T-helper 1 cell treated with Interleukin-12 subunit alpha and Interleukin-12 subunit beta and Interleukin-4 antibody, amounts not matched to agents 30 μg/mL and 1 μg/mL, for 36 hours (primary cell): ENCODE data around the gene ARHGDIB.

Source experiments
- H3K27ac Mint-ChIP-seq: one replicate; pipeline ENCODE4 v1.8.0; 2021; ENCODE audit warnings: mild to moderate bottlenecking, mixed read lengths
- H3K27me3 Mint-ChIP-seq: one replicate; pipeline ENCODE4 v1.8.0; 2021; ENCODE audit warnings: low read depth, mixed read lengths
- H3K36me3 Mint-ChIP-seq: one replicate; pipeline ENCODE4 v1.8.0; 2021; ENCODE audit warnings: low read depth, mixed read lengths
- H3K4me1 Mint-ChIP-seq: one replicate; pipeline ENCODE4 v1.8.0; 2021; ENCODE audit warnings: low read depth, mixed read lengths
- H3K4me3 Mint-ChIP-seq: one replicate; pipeline ENCODE4 v1.8.0; 2021; ENCODE audit warnings: mild to moderate bottlenecking, moderate library complexity, mixed read lengths
- H3K9me3 Mint-ChIP-seq: one replicate; pipeline ENCODE4 v1.8.0; 2021; ENCODE audit warnings: mixed read lengths

Gene ARHGDIB

DNA sequence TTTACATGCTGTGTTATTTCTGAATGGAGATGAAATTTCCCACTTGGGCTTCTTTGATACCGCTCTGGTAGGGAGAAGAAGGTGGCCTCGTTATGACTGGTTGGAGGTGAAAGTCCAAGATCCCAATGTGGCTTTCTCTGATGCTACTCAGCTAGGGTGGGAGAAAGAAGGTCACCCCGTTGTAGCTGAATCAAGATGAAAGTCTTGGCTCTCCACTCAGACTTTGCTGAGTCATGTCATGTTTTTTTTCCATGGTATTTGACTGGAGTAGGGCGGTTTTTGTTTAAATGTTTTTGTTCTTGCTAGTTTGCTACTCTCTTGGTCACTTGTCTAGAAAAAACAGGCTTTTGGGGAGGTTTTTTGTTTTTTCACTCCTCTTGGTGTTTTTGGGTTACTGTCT lies 9.1 kb upstream of the ARHGDIB start:
- peaks cover 4% of the 10 kb centered on the region for H3K4me1 Mint-ChIP-seq
- H3K9me3 Mint-ChIP-seq, result no peaks in the 10 kb centered on the region
- H3K36me3 Mint-ChIP-seq, result no peaks in the 10 kb centered on the region
- no peak overlapping the region for H3K27ac Mint-ChIP-seq
- no peak overlapping the region for H3K4me3 Mint-ChIP-seq
- peaks cover 3% of the 10 kb centered on the region for H3K27me3 Mint-ChIP-seq

DNA sequence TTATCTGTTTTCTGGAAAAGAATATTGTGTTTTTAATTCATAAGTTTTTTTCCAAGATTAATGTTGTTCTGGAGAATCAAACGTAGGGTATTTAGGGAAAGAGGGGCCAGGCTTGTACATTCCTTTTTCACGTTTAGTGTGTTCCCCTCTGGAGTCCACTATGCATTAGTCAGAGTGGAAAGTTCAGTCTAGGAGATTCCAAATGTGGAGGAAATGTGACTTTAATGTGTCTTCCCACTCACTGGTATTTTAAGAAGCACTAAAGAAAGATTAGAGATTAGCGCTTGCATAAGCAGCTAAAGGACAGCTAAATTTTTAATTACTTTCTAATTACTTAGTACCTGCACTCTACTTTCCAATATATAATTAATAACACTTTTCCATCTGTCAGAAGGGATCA lies 7.1 kb upstream of the ARHGDIB start:
- H3K4me1 Mint-ChIP-seq, result peaks cover 15% of the 10 kb centered on the region
- no peaks in the 10 kb centered on the region for H3K9me3 Mint-ChIP-seq
- H3K27ac Mint-ChIP-seq, result no peak overlapping the region
- H3K36me3 Mint-ChIP-seq, result peaks cover 1% of the 10 kb centered on the region
- H3K4me3 Mint-ChIP-seq, result no peak overlapping the region
- H3K27me3 Mint-ChIP-seq, result peaks cover 3% of the 10 kb centered on the region

DNA sequence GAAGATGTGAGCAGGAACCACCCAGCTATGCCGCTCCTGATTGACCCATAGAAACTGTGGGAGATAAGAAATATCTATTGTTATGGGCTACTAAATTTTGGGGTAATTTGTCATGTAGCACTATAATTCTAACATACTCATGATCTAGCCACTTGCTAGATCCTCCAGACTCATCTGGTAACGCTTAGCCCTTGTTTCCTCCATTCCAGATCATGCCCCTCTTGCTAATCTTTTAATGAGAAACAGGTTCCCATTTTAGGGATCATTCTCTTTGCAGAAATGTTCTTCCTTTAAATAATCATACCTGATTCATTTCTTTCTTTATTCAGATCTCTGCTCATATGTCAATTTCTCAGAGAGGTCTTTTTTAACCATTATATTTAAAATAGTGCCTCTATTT lies 3.8 kb upstream of the ARHGDIB start:
- H3K27me3 Mint-ChIP-seq, result peaks cover 3% of the 10 kb centered on the region

DNA sequence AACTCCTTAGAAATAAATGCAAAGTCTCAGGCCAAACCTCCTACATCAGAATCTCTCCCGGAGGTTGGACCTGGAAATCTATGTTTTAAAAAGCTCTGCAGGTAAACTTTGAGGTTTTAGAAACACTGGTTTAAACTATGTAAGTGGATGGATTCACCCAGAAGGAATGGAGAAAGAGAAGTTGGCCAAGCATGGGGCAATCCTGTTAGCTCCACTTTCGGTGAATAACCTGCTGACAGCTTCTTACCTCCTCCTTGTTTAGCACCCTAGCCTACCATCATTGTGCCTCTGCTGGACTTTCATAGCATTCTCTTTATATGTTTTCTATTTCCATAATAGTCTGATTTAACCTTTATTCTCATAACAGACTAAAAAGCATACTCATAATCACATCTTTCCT lies 3.0 kb upstream of the ARHGDIB start:
- H3K4me1 Mint-ChIP-seq, result peaks cover 27% of the 10 kb centered on the region
- H3K4me3 Mint-ChIP-seq, result no peak overlapping the region
- H3K36me3 Mint-ChIP-seq, result peaks cover 19% of the 10 kb centered on the region
- peak overlapping the region; percentile 73 for H3K27ac Mint-ChIP-seq
- peaks cover 3% of the 10 kb centered on the region for H3K27me3 Mint-ChIP-seq
- H3K9me3 Mint-ChIP-seq, result no peaks in the 10 kb centered on the region

More for the DNA sequence above, 3.8 kb upstream of the ARHGDIB start:
- H3K27ac Mint-ChIP-seq, result no peak overlapping the region
- peaks cover 11% of the 10 kb centered on the region for H3K36me3 Mint-ChIP-seq
- H3K4me3 Mint-ChIP-seq, result no peak overlapping the region
- peaks cover 24% of the 10 kb centered on the region for H3K4me1 Mint-ChIP-seq
- no peaks in the 10 kb centered on the region for H3K9me3 Mint-ChIP-seq

DNA sequence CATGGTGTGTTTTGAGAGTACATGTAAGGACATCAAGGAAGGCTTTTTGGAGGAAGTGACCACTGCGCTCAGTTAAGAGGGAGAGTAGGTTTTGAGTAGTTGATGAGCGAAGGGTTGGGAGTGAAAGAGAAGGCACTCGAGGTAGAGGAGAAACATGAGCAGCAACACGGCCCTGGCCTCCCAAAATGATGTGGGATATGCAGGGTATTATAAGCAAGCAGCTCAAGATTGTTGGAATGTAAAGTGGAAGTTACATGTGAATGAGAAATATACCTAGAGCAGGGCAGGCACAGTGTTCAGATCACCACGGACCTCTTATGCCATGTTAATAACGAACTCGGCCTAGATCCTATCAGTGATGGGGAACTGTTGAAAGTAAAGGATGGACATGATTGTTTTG lies 2.1 kb upstream of the ARHGDIB start:
- H3K36me3 Mint-ChIP-seq, result peaks cover 27% of the 10 kb centered on the region
- H3K4me3 Mint-ChIP-seq, result peak overlapping the region; percentile 15
- H3K27ac Mint-ChIP-seq, result peak overlapping the region; percentile 73
- H3K9me3 Mint-ChIP-seq, result no peaks in the 10 kb centered on the region
- peaks cover 31% of the 10 kb centered on the region for H3K4me1 Mint-ChIP-seq
- peaks cover 3% of the 10 kb centered on the region for H3K27me3 Mint-ChIP-seq

DNA sequence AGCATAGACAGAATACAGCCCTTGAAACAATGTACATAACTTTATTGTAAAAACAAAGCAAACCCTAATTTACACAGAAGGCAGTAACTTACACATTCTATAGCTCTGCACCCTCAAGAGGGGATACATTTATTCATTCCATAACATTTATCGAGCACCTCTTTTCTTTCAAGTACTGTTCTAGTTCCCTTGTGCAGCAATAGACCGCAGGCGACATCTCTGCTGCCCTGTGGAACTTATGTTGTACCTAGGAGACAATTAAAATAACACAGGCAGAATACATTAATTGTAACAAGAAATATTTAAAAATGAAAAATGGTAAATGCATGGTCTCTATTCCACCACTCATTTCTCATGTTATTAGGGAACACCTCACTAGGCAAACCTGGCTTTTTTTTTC lies 1.4 kb upstream of the ARHGDIB start:
- peaks cover 35% of the 10 kb centered on the region for H3K36me3 Mint-ChIP-seq
- H3K27me3 Mint-ChIP-seq, result peaks cover 2% of the 10 kb centered on the region
- peak overlapping the region; percentile 100 for H3K27ac Mint-ChIP-seq
- H3K9me3 Mint-ChIP-seq, result no peaks in the 10 kb centered on the region
- H3K4me3 Mint-ChIP-seq, result peak overlapping the region; percentile 99
- H3K4me1 Mint-ChIP-seq, result peaks cover 38% of the 10 kb centered on the region

DNA sequence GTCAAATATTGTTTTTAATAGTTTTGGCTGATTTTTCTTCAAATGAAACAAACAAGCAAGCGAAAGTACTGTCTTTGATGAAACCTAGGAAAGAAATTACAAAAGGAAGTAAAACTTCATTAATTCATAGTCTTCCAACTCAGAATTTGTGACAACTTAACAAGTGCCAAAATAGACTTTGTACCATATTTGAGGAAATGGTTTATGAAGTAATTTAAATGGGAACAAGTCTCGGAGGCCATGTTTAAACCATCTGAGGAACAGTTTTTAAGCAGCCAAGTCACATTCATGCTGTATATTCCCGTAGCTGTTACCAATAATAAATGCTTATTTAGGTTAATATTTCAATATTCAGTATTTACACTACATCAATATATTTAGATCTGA lies 745 bp upstream of the ARHGDIB start:
- Mint-ChIP-seq H3K4me1 (peaks cover 43% of the 10 kb centered on the region), H3K4me3 (peak overlapping the region; percentile 99), H3K27ac (peak overlapping the region; percentile 100), H3K36me3 (peaks cover 40% of the 10 kb centered on the region), H3K9me3 (no peaks in the 10 kb centered on the region), H3K27me3 (no peaks in the 10 kb centered on the region)

DNA sequence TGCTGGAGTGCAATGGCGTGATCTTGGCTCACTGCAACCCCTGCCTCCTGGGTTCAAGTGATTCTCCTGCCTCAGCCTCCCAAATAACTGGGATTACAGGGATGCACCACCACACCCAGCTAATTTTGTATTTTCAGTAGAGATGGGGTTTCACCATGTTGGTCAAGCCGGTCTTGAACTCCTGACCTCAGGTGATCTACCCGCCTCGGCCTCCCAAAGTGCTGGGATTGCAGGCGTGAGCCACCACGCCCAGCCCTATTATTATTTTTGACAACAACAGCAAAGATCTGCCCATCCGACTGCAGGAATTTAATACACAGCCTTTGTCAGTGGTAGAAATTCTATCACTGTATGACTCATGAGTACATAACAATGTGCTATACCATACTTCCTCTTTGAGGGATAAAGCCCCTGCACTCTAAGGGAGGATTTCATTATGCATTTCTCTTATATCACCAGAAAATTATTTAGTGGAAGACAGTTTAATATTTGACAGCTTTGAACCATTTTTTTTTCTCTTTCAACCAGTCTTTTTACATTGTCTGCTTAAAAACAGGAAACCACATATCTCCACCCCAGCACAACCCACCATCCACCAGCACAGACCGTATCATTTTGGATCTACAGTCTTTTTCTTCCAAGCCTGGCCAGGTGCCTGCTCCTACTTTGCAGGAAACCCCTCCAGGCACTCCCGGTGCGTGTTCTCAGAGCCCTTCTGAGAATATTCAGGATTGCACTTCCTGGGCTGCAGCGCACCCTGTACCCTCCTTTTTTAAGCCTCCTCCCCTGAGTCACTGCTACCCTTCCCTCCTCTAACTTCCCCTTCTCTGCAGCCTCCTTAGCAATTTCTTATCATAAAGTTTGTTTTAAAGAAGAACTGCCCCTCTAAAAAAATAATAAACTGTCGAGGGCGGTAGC lies 594 bp downstream of the ARHGDIB start:
- Mint-ChIP-seq H3K27ac (peak overlapping the region; percentile 100), H3K4me3 (peak overlapping the region; percentile 99), H3K9me3 (no peaks in the 10 kb centered on the region), H3K36me3 (peaks cover 45% of the 10 kb centered on the region), H3K27me3 (no peaks in the 10 kb centered on the region), H3K4me1 (peaks cover 53% of the 10 kb centered on the region)

DNA sequence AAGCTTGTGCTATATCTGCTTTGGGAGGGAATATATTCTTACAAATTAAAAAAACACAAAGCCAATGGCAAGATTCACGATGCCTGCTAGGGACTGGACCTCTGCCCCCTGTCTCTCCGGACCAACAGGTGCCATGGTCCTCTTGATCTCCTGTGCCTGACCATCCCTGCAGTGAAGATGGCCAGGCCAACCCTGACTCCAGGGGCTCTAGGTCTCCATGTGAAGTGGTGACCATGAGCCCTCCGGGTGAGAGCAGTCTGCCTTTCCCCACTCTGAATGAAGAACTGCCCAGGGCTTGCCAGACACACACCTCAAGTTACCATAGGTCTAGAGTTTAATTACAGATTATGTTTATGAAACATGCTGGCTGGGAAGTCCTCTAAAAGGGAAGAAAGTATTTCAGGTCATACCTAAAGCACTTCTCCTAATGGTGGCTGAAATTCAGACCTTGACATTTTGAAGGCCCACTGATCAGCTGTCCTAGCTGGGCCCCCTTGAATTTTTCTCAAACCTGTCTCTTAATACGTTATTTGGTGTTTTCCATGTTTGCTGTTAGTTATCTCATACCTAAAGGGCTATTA lies 1.4 kb downstream of the ARHGDIB start:
- Mint-ChIP-seq H3K27me3 (no peaks in the 10 kb centered on the region), H3K9me3 (no peaks in the 10 kb centered on the region), H3K4me3 (peak overlapping the region; percentile 99), H3K27ac (peak overlapping the region; percentile 100), H3K4me1 (peaks cover 49% of the 10 kb centered on the region), H3K36me3 (peaks cover 45% of the 10 kb centered on the region)

DNA sequence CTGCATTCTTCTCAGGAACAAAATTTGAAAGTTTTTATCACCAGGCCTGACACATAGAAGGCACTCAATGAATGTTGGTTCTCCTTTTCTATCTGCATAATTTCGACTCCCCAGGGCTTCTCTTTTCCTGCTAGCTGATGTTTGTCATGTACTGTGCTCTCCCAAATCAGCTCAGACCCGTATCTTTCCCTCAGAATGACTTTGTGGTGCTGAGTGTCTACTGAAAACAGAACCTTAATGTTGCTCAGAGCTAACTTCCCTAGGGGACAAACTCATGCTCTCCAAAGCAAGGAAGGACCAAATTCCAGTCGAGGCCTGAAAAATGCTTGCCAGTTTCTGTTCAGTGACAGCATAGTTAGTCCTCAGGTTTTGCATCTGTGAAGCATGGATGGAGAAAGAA lies 1.9 kb downstream of the ARHGDIB start:
- peak overlapping the region; percentile 99 for H3K4me3 Mint-ChIP-seq
- H3K9me3 Mint-ChIP-seq, result no peaks in the 10 kb centered on the region
- H3K27me3 Mint-ChIP-seq, result no peaks in the 10 kb centered on the region
- peaks cover 48% of the 10 kb centered on the region for H3K4me1 Mint-ChIP-seq
- peak overlapping the region; percentile 100 for H3K27ac Mint-ChIP-seq
- peaks cover 47% of the 10 kb centered on the region for H3K36me3 Mint-ChIP-seq

DNA sequence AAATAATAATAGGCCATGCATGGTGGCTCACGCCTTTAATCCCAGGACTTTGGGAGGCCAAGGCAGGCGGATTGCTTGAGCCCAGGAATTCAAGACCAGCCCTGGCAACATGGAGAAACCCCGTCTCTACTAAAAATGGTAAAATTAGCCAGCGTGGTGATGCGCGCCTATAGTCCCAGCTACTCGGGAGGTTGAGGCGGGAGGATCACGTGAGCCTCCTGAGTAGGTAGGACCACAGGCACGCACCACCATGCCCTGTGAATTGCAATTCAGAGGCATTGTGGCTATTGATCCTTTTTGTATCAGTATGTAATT lies 2.3 kb downstream of the ARHGDIB start:
- Mint-ChIP-seq H3K4me1 (peaks cover 52% of the 10 kb centered on the region), H3K9me3 (no peaks in the 10 kb centered on the region), H3K27ac (peak overlapping the region; percentile 100), H3K4me3 (peak overlapping the region; percentile 99), H3K27me3 (no peaks in the 10 kb centered on the region), H3K36me3 (peaks cover 51% of the 10 kb centered on the region)

DNA sequence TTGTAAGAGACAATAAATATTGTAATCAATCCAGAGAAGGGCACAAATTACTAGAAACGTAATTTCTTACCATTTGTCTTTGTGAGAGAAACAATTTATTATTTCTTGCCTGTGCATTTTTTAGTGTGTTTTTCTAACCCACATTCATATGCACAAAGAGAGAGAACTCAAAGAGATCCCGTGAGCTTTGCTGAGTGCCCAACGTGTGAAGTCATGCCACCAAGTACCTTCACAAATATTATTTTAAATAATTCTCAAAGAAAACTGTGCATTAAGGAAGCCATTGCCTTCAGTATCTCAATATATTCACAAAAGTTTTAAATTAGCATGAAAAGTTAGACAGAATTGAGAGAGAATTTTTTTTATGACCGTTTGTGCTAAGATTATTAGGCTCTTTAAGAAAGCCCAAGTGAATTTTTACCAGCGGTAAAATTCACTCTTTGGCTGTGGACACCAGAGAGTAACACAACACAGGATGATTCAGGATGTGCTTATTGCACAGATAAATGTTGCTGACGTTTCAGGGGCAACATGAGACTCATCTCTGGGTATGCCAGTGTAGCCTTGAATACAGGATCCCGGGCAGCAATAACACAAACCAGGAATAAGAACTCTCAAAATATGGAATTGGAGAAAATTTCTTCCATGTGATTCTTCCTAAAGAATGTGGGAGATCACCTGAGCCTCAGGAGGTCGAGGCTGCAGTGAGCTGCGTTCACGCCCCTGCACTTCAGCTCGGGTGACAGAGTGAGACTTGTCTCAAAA lies 2.9 kb downstream of the ARHGDIB start:
- Mint-ChIP-seq H3K27me3 (no peaks in the 10 kb centered on the region), H3K4me1 (peaks cover 52% of the 10 kb centered on the region), H3K9me3 (no peaks in the 10 kb centered on the region), H3K4me3 (peak overlapping the region; percentile 99), H3K36me3 (peaks cover 55% of the 10 kb centered on the region), H3K27ac (peak overlapping the region; percentile 100)

DNA sequence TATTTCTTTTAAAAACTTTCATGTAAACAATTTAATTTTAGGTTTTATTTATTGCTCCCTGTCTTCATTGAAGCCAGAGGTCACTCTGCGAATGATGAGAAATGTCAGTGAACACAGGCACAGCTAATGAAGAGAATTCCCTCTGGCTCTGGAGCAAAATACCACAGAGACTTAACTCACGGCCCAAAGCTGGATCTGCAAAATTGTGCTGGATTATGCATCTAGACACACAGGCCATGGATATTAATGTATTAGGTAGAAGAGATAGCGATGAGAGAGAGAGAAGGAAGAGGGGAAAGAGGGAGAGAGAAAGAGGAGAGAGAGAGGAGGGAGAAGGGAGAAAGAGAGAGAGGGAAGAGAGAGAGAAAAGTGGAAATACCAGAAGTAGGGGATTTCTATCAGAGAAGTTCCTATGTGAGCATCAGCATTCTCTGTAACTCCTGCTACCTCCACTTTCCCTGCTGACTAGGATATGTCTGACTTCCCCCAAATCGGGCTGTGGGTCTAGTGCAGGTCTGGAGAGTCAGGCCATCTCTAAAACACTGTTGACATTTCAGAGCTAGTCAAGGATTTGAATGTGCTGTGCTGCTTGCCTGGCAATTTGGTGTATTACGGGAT lies 3.7 kb downstream of the ARHGDIB start:
- Mint-ChIP-seq H3K4me1 (peaks cover 52% of the 10 kb centered on the region), H3K36me3 (peaks cover 59% of the 10 kb centered on the region), H3K27ac (peak overlapping the region; percentile 100), H3K4me3 (peak overlapping the region; percentile 99), H3K9me3 (no peaks in the 10 kb centered on the region), H3K27me3 (no peaks in the 10 kb centered on the region)

DNA sequence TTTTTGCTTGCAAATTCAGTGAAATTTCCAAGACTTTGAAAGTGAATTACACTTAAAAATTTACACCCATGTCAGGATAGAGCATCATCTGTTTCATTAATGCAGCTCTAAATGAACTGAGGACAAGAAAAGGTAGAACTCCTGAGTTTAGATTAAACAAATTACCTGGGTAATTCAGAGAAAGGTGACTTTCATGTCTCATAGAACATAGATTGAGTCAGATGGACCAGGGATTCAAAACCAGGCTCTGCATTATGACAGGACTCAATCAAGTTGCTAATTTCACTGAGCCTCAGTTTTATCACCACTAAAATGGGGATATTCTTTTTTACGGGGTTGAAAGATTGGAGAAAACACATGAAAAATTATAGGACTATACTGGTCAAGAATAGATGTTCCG lies 4.5 kb downstream of the ARHGDIB start:
- H3K27me3 Mint-ChIP-seq, result no peaks in the 10 kb centered on the region
- H3K27ac Mint-ChIP-seq, result peak overlapping the region; percentile 100
- no peaks in the 10 kb centered on the region for H3K9me3 Mint-ChIP-seq
- peak overlapping the region; percentile 99 for H3K4me3 Mint-ChIP-seq
- H3K4me1 Mint-ChIP-seq, result peaks cover 59% of the 10 kb centered on the region
- H3K36me3 Mint-ChIP-seq, result peaks cover 62% of the 10 kb centered on the region
